ENCODE measurements around the gene RAPGEF6.
"Not testable (repeated sequence)": the region's sequence is repeated elsewhere in the genome, so short reads cannot be mapped to it uniquely, and the experiment has no call there.

RAPGEF6 gene, protein sequence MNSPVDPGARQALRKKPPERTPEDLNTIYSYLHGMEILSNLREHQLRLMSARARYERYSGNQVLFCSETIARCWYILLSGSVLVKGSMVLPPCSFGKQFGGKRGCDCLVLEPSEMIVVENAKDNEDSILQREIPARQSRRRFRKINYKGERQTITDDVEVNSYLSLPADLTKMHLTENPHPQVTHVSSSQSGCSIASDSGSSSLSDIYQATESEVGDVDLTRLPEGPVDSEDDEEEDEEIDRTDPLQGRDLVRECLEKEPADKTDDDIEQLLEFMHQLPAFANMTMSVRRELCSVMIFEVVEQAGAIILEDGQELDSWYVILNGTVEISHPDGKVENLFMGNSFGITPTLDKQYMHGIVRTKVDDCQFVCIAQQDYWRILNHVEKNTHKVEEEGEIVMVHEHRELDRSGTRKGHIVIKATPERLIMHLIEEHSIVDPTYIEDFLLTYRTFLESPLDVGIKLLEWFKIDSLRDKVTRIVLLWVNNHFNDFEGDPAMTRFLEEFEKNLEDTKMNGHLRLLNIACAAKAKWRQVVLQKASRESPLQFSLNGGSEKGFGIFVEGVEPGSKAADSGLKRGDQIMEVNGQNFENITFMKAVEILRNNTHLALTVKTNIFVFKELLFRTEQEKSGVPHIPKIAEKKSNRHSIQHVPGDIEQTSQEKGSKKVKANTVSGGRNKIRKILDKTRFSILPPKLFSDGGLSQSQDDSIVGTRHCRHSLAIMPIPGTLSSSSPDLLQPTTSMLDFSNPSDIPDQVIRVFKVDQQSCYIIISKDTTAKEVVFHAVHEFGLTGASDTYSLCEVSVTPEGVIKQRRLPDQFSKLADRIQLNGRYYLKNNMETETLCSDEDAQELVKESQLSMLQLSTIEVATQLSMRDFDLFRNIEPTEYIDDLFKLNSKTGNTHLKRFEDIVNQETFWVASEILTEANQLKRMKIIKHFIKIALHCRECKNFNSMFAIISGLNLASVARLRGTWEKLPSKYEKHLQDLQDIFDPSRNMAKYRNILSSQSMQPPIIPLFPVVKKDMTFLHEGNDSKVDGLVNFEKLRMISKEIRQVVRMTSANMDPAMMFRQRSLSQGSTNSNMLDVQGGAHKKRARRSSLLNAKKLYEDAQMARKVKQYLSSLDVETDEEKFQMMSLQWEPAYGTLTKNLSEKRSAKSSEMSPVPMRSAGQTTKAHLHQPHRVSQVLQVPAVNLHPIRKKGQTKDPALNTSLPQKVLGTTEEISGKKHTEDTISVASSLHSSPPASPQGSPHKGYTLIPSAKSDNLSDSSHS (N-terminal part only)

DNA sequence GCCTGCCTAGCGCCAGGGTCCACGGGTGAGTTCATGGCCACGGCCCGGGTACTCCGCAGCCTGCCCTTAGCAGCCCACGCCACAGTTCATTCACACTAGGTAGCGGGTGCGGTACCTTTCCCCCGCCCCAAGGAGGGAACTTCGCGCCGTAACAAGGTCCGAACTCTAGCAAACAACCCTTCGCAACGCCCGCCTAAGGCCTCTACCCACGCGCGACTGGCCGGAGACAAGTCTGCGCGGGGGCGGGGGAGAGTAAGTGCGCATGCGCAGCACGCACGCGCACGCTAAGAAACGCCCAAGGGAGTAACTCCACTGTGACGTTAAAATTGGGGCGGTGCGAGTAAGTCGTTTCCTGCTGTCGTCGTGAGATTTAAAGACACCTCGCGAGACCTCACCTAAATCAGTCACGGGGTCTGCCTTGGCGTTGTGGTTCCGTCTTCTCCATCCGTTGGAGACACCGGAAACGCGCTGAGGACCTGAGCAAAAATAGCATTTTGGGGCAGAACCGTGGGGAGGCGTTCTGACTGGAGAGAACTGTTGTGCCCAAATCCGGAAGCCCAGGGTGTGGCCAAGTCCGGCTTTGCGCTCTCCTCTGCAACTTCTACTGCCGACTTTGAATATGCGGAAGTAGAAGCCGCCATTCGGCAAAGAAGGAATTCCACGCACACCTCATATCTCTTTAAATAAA is at the start of gene RAPGEF6:
RAPGEF6 (minus strand) TSS at position 234 of the 688 bp plus-strand sequence; CDS start at position 35, 199 bp downstream.
- DNase-seq (ENCODE audit: extremely low read depth in 1 of 2, low read depth in 1 of 2), result peak; percentile 87 to 99

DNA sequence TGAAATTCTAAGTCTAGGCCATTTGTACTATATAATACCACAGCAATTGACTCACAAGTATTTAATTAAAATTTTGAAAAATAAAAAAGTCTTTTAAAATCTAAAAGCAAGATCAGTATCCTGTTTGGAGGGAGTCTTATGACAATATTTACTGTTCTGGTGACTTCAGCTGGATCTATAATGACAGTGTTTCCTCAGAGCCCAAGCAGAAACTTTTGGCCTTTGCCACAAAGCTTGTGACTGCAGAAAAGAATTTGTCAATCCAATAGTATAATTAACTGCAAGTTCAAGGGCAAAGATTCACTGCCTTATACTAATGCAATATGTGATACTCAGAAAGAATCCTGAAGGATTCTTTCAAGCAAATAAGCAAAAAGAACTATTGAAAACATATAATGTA is 49.6 kb upstream of the RAPGEF6 start:
- no peak for DNase-seq (ENCODE audit: extremely low read depth in 1 of 2, low read depth in 1 of 2)

DNA sequence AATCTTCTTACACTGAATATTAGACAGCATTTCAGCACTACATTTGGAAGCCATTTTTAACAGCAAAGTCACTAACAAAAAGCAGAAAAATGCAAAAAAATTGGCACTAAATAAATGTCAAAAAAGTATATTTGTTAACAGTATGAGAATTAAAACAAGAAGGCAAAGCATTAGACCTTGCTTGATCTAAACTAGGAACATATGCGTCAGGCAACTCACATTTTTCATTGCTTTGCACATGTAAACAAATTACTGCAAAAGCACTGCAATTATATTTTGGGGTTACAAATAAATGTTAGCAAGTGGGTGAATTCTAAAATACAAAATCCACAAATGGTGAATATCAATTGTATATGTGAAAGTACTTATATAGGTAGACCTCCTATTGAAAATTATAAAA is 49.0 kb upstream of the RAPGEF6 start:
- no peak for DNase-seq (ENCODE audit: extremely low read depth in 1 of 2, low read depth in 1 of 2)

DNA sequence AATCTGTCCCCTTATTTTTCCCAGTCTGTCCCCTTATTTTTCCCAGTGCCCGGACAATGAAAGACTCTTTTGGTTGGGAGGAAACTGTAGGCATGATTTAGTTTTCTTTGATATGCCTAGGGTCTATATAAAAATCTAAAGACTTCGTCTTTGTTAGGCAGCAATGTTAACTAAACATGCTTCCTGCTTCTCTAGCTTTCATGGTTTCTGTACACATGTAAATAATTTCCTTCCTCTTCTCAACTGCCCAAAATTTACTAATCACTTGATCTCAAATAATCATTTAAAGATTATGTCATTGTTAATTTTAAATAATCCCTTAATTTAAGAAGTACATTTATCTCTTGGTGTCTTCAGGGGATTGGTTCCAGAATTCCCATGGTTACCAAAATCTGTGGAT is 47.8 kb upstream of the RAPGEF6 start:
- DNase-seq (ENCODE audit: extremely low read depth in 1 of 2, low read depth in 1 of 2), result no peak

DNA sequence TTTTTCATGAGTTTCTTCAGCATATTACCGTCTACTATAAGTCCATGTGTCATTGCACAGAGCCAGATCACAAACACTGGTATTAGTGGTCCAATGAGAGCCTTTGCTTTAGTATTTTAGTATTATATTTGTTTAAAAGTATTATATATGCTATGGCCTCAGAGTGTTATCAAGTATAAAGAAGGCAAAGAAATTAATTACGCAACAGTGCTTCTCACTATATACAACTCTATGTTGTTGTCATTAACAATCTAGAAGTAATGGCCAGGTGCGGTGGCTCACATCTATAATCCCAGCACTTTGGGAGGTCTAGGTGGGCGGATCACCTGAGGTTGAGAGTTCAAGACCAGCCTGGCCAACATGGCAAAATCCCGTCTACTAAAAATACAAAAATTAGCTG is 47.1 kb upstream of the RAPGEF6 start:
- no peak for DNase-seq (ENCODE audit: extremely low read depth in 1 of 2, low read depth in 1 of 2)

DNA sequence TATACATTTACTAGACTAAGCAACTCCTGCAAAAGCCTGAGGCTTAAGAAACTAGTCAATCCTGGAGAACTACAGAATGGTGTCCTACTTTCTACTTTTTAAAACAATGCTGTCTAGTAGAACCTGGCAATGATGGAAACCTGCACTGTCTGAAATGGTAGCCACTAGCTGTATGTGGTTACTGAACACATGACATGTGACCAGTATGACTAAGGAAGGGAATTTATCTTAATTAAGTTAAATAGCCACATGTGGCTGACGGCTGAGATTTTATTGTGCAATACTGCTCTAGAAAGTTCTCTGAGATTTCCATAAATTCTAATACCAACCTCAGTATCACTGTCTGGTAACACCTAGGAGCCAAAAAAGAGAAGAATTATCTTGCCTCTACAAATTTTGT is 44.9 kb upstream of the RAPGEF6 start:
- DNase-seq (ENCODE audit: extremely low read depth in 1 of 2, low read depth in 1 of 2), result no peak

DNA sequence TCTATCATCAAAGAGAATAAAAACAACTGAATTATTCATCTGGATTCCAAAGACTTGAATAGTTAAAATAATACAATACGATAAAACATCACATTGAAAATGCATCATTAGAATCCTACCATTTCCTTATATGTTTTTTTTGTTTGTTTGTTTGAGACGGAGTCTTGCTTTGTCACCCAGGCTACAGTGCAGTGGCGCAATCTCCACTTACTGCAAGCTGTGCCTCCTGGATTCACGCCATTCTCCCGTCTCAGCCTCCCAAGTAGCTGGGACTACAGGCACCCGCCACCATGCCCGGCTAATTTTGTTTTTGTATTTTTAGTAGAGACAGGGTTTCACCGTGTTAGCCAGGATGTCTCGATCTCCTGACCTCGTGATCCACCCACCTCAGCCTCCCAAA is 43.2 kb upstream of the RAPGEF6 start:
- not testable (repeated sequence) for DNase-seq (ENCODE audit: extremely low read depth in 1 of 2, low read depth in 1 of 2)

DNA sequence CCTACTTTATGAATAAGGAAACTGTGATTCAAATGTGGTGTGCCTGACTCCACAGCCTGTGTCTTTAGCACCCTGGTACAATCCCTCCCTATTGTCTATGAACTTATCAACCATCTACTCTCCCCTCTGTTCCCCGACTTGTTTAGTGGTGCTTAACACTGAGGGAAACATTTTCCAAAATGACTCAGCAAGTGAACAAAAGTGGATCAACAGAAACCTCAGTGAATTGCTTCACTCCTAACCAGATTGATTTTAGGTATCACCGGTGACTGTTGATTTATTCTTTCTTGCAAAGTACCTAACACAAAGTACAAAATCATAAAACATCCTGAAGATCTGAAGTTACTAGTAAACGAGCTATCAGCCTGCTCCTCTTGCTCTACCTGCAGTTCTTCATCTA is 42.1 kb upstream of the RAPGEF6 start:
- DNase-seq (ENCODE audit: extremely low read depth in 1 of 2, low read depth in 1 of 2), result no peak

DNA sequence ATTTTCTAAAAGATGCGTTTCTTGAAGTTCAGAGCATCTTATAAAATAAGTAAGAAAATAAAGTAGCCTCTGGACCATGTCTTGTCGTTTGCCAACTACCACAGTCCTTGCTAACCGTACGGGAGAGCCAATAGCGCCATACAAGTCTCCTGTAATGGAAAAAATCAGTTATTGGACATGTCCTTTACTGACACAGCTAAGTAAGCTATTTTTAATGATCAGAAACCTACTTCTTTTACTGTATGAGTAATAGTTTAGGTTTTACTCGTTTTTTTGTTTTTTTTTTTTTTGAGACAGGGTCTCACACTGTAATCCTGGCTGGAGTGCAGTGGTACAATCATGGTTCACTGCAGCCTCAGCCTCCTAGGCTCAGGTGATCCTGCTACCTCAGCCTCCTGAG is 37.7 kb upstream of the RAPGEF6 start:
- DNase-seq (ENCODE audit: extremely low read depth in 1 of 2, low read depth in 1 of 2), result no peak

DNA sequence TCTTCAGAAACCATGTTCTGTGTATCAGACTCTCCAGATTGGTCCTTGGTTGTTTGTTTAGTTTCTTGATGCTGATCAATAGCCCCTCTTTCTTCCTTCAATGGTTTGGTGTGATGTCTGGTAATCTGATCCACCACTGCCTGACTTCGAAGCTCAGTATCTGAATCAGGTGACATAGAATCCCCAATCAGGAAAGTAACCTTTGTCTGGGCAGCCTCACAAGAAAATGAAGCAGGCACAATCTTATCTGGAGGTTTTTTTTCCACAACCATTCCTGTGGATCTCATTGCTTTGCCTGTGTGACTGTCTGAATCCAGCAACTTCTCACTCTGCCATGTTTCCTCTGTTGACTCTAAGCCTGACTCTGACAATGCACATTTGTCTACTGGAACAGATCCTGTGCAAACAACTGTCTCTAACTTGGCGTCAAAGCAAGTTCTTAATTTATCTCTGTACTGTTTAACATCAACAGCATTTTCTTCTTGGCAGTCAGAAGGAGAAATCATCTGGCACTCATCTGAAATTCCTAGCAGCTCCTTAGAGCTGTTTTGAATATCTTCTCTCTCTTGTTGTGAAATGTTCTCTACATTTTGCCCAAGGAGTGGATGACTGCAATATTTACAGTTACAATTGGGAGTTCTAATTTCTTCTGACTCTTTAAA is 37.1 kb upstream of the RAPGEF6 start:
- DNase-seq (ENCODE audit: extremely low read depth in 1 of 2, low read depth in 1 of 2), result no peak

DNA sequence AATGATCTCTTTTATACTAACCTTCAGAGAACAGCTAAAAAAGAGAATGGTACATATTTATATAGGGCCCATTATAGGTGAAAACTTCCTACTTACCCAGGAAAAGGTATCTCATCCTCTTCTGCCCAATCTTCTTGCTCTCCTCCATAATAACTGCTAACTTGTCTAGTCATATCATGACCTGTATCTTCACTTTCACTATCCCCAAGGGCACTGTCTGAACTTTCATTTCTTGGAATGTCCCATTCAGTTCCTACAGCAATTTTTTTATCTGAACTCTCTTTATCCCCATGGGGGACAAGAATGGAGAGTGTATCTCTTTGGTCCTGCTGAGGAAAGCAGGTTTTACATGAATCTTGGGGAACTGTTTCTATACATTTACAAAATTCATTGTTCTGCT is 36.4 kb upstream of the RAPGEF6 start:
- no peak for DNase-seq (ENCODE audit: extremely low read depth in 1 of 2, low read depth in 1 of 2)

DNA sequence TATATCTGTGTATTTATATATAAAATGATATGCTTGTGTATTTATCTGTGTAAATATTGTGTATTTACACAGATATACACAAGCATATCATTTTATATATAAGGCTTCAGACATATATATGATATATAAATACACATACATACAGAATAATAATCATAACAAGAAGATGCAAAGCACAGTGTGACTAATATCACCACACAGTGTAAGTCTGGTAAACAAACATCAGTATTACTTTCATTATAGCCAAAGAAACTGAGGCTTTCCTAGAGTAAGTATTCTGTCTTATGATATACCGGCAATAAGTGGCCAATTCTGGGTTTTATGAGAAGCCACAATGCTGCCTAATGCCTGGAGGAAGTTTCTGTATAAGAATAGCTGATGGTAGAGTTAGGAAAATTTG is 29.9 kb upstream of the RAPGEF6 start:
- DNase-seq (ENCODE audit: extremely low read depth in 1 of 2, low read depth in 1 of 2), result no peak

DNA sequence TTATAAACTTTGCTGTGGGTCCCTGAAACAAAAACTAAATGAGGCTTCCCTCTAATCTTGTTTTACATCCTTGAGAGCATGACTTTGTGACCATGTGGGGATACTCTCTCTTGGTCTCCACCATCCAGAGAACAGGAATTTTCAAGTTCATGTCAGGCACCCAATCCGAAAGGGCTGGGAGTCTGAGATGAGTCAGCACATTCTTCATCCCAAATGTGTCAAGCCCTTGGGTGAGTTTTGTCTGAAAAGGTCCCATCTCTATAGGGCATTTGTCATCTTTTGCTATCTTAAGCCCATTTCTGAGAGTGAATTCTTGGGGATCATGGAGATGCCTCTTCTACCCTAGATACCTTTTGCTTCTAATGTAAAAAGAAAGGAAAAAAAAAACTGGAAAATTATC is 26.9 kb upstream of the RAPGEF6 start:
- no peak for DNase-seq (ENCODE audit: extremely low read depth in 1 of 2, low read depth in 1 of 2)

DNA sequence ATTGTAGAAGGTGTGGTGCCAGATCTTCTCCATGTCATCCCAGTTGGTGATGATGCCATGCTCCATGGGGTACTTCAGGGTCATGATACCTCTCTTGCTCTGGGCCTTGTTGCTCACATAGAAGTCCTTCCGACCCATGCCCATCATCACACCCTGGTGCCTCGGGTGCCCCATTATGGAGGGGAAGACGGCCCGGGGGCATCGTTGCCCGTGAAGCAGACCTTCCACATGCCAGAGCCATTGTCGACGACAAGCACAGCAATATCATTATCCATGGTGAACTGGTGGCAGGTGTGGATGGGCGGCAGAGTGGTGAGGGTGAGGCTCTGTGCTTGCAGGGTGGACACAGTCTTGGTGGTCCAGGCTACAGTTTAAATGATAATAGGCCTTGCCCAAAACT is 24.8 kb upstream of the RAPGEF6 start:
- DNase-seq (ENCODE audit: extremely low read depth in 1 of 2, low read depth in 1 of 2), result no peak

DNA sequence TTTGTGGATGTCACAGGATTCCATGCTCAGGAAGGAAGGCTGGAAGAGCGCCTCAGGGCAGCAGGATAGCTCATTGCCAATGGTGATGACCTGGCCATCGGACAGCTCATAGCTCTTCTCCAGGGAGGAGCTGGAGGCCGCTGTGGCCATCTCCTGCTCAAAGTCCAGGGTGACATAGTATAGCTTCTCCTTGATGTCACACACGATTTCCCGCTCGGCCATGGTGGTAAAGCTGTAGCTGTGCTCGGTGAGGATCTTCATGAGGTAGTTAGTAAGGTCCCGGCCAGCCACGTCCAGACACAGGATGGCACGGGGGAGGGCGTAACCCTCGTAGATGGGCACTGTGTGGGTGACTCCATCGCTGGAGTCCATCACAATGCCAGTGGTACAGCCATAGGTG is 24.3 kb upstream of the RAPGEF6 start:
- no peak for DNase-seq (ENCODE audit: extremely low read depth in 1 of 2, low read depth in 1 of 2)

DNA sequence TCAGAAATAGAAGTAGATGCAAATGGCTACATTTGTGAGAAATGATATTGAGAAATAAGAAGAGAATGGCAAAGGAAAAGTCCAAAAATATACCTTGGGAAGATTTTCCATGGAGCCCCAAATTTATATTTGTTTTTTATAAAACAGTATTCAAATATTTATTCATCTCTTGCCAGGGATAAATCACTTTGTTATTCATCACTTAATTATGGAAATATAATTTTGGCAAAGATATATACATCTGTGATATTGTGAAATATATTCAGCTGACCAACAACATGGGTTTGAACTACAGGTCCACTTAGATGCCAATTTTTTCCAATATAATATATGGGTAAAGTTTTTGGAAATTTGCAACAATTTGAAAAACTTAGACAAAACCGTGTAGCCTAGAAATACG is 19.7 kb upstream of the RAPGEF6 start:
- DNase-seq (ENCODE audit: extremely low read depth in 1 of 2, low read depth in 1 of 2), result no peak

DNA sequence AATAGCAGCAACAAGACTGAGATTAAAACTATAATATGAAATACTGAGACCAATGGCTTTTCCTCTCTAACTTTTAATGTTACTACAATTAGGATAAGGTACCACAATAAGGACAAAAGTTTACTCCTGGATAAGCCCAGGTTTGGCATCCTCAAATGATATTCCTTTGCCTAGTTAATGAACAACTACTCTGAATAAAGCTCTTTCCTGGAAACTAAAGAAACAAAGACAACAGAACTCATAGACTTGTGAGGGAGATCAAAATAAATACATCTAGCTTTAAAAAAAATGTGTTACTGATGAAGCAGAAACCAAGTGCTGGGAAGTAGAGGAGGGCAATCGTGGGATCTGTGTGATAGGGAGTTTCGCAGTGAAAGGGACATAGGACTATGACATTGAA is 19.3 kb upstream of the RAPGEF6 start:
- DNase-seq (ENCODE audit: extremely low read depth in 1 of 2, low read depth in 1 of 2), result no peak

DNA sequence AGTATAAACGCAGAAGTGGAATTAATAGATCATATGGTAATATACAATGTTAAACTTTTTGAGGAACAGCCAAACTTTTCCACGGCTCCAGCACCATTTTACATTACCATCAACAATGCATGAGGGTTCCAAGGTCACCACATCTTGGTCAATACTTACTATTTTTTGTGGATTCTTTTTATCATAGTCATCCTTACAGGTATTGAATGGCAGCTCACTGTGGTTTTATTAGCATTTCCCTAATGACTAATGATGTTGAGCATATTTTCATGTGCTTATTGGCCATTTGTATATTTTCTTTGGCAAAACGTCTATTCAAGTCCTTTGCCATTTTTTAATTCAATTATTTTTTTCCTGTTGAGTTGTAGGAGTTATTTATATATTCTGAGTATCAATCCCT is 14.1 kb upstream of the RAPGEF6 start:
- no peak for DNase-seq (ENCODE audit: extremely low read depth in 1 of 2, low read depth in 1 of 2)

DNA sequence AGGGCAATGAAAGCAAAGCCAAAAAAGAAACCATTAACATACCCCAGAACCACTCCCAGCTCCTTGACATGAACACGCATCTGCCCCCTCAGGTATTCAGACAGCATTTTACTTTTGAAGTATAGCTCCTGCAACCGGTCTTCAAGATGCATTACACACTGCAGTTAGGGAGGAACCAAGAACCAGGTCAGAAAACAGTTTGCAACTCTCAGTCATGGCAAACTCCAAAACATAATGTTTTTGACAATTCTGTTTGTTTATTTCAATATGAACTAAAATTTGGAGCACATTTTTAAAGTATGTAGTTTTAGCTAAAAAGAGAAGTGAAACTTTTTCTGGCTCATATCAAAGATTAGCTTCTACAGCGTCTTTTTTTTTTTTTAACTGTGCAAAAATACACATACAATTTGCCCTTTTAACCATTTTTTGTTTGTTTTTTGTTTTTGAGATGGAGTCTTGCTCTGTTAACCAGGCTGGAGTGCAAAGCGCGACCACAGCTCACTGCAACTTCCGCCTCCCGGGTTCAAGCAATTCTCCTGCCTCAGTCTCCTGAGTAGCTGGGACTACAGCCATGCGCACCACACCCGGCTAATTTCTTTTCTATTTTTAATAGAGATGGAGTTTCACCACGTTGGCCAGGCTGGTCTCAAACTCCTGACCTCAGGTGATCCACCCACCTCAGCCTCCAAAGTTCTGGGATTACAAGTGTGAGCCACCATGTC is 12.2 kb upstream of the RAPGEF6 start:
- no peak for DNase-seq (ENCODE audit: extremely low read depth in 1 of 2, low read depth in 1 of 2)

DNA sequence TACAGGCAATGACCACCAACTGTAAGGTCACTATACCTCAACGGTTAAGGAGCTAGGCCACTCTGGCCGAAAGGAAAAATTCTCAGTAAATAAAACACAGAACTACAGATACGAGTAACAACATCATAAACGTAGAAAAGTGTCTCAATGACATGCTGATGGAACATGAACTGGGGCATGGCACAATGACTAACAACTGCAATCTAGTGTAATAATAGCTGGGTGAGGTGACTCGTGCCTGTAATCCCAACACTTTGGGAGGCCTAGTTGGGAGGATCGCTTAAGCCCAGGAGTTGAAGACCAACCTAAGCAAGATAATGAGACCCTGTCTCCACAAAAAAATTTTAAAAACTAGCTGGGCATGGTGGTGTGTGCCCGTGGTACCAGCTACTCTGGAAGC is 9.8 kb upstream of the RAPGEF6 start:
- DNase-seq (ENCODE audit: extremely low read depth in 1 of 2, low read depth in 1 of 2), result no peak
